HTERT RPE-1 (cell line): ENCODE results near the gene RIPOR3.

Experiments
- in situ Hi-C: fragments of 300-500 bp; cut with MboI; formaldehyde crosslinking; loops from 4 replicates; pipeline ENCODE4 v1.14.3; 2020; ENCODE audit warnings: low sequenced_read_pairs

RIPOR3 gene, protein sequence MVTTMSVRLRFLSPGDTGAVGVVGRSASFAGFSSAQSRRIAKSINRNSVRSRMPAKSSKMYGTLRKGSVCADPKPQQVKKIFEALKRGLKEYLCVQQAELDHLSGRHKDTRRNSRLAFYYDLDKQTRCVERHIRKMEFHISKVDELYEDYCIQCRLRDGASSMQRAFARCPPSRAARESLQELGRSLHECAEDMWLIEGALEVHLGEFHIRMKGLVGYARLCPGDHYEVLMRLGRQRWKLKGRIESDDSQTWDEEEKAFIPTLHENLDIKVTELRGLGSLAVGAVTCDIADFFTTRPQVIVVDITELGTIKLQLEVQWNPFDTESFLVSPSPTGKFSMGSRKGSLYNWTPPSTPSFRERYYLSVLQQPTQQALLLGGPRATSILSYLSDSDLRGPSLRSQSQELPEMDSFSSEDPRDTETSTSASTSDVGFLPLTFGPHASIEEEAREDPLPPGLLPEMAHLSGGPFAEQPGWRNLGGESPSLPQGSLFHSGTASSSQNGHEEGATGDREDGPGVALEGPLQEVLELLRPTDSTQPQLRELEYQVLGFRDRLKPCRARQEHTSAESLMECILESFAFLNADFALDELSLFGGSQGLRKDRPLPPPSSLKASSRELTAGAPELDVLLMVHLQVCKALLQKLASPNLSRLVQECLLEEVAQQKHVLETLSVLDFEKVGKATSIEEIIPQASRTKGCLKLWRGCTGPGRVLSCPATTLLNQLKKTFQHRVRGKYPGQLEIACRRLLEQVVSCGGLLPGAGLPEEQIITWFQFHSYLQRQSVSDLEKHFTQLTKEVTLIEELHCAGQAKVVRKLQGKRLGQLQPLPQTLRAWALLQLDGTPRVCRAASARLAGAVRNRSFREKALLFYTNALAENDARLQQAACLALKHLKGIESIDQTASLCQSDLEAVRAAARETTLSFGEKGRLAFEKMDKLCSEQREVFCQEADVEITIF

DNA sequence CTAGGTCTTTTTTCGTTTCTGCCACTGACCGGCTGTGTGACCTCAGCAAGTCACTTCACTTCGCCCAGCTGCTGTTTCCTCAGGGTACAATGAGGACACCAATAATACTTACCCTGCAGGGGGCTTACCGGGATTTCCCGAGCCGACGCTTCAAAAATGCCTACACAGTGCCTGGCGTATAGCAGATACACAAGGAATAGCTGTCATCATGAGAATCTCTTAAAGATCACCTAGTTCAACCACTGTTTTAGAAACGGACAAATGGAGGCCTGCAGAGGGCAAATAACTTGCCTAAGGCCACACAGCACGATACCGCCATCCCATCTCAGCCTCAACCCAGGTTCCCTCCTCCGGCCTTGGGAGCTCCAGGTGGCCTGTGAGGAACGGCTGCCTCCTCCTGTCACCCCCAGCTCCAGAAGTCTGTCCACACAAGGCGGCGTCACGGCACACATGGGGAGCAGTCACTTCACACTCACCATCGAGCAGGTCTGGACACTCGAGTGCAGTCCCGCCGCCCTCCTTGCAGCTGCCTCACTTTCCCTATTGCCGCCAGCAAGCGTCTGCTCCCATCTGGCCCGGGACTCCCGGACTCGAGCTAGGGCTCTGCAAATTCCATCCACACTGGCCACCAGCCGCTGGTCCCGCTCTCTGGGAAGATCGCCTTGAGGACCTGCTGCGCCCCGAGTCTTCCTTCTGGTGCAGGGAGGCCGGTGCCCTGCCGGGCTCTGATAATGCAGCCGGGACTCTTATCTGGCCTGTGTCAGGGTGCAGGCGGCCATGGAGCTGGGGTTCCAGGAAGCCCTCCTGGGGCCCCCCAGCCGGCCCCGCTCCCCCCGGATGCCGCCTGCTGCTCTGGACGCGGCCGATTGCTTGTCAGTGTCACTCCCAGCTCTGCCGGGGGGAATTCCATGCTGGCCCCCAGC, at the start of gene RIPOR3:
Gene RIPOR3 (minus strand): TSS at position 893 of the 923 bp plus-strand sequence. CDS start 414 bp downstream, at position 479.
- in situ Hi-C loops, result no loop called here

DNA sequence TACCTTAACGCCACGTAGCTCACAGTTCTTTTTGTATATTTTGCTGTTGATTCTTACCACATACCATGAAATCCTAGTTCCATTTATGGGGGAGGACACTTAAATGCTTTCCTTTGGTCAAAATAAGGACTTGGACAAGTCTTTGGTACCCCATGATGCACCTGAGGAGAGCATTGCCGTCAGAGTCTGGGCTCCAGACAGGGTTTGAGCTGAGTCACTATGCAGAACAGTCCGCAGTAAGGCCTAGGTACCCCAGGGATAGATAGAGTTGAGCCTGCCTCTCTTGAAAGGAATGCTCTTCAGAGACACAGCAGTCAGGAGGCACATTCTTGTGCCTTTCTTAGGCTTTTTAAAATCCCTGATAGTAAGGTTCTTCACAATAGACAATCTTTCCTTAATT, 46.0 kb upstream of the RIPOR3 start:
- in situ Hi-C loops, result no loop called here

DNA sequence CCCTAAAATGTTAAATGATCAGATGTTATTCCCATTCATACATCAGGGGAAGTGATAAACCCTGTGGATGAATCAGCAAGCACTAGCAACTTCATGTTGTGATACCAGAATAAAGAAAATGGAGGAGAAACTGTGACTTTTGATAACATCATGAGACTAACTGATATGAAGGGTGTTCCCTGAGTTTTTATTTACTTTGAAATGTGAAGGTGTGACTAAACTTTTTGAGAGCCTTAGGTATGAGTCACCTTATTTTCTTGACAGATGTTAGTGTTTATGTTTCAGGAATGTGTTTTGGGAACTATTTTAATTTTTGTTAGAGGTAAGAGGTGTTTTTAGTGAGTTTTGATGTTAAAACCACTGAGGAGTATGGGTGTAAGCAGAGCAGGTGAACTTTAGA, 44.5 kb upstream of the RIPOR3 start:
- in situ Hi-C loops, result no loop called here

DNA sequence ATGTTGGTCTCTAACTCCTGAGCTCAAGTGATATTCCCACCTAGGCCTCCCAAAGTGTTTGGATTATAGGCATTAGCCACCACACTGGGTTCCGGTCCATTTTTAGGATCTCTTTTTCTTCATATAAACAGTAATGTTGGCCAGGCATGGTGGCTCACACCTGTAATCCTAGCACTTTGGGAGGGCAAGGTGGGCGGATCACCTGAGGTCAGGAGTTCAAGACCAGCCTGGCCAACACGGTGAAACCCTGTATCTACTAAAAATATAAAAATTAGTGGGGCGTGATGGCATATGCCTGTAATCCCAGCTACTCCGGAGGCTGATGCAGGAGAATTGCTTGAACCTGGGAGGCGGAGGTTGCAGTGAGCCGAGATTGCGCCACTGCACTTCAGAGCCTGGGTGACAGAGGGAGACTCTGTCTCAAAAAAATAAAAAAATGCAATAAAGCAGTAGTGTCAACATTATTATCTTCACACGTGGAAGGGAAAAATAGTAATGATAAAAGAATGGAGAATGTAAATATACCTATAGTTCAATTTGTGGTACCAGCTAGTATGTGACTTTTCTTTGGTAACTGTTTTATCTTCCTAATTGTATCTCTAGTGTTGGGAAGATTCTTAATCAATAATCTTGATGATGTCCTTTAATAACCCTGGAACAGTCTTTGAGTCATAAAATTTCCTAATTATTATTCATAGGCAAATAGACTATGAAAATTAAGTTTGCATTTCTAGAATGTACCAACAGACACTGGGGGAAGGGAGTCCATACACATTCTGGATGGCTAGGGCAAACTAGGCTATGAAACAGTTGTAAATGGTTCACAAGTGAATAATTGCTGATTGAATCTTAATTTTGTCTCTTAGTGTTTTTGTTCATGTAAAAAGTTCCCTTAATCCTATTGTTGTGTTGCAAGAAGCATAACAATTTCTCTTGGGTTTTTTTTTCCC, 43.7 kb upstream of the RIPOR3 start:
- in situ Hi-C loops, result no loop called here

DNA sequence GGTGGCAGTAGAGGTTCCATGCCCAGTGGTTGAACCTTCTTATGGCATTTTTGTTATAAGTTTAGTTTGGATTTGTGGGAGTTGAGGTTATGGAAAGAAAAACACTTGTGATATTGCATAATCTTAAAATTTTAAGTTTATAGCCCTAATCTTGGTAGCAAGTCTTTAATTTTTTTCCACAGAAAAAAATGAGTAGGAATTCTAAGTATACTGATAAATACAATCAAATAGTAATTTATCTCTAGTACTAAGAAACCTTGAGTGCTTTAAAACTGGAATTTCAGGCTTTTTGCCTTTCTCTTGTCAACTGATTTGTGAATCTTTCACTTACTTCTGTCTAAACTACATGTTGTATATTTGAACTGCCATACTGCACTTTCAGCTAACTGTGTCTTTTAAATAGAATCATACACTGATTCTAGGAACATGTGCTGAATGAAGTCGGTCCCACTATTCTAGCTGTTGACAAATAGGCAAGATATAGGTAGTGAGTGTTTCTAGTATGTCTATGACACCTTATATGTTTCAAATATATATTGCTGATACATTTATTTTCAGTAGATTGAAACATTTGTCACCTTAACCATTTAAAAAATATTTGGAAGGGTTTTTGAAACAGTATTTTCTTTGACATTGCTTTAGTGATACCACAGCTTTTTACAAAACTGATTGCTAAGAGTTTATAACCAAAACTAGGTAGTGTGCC, 42.5 kb upstream of the RIPOR3 start:
- in situ Hi-C loops, result no loop called here

GRCh38 chr20:50731930-50732690, 40.8 kb upstream of the RIPOR3 start:
- in situ Hi-C loops, result no loop called here

GRCh38 chr20:50731055-50731929, 40.0 kb upstream of the RIPOR3 start, which contains the start of gene PARD6B:
Gene PARD6B (plus strand): TSS chr20:50731580. CDS start chr20:50731787, 207 bp downstream.
- in situ Hi-C loops, result no loop called here

- in situ Hi-C loops, result no loop called here
Measured at GRCh38 chr20:50730765-50731054, 39.4 kb upstream of the RIPOR3 start.

GRCh38 chr20:50729901-50730764, 38.8 kb upstream of the RIPOR3 start:
- in situ Hi-C loops, result no loop called here

GRCh38 chr20:50728981-50729874, 37.9 kb upstream of the RIPOR3 start:
- in situ Hi-C loops, result no loop called here

- in situ Hi-C loops, result no loop called here
Measured at GRCh38 chr20:50728486-50728980, 37.2 kb upstream of the RIPOR3 start.

DNA sequence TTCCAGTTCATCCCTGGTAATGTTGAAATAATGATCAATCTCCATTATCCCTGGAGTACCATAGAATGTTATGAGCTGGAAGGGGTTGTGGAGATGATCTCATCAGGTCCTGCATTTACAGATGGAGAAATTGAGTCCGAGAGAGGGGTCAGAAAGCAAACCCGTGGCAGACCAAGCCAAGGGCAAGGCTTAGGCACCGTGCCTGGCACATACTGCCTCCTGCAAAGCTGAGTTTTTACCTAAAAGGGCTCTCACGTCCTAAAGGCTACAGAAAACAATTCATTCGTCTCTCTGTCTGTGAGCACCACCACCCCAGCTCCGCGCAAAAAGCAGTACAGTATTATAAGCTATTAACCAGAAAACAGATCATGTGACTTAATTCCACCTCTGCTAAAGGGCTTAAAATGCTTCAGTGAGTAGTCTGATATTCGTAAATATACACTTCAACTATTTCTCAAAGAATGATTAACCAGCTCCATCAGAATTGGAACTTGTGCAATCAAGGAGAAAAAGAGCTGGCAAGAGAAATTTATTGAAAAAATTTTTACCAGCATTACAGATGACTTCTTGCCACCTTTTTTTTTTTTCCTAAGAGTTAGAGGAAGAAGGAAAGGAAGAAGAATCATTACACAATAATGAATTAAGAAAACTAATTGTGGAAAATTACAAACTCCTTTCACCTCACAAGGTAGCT, 36.6 kb upstream of the RIPOR3 start:
- in situ Hi-C loops, result no loop called here

- in situ Hi-C loops, result no loop called here
Measured at GRCh38 chr20:50726955-50727791, 35.8 kb upstream of the RIPOR3 start.

- in situ Hi-C loops, result no loop called here
Measured at GRCh38 chr20:50725724-50726005, 34.3 kb upstream of the RIPOR3 start.
